LNCaP clone FGC (cell line): Measurements from ENCODE around the gene ACOX1.

ENCODE experiments used
- DNase-seq: peaks from one replicate; pipeline ENCODE4 v3.0.0-alpha.2; 2011; ENCODE audit warnings: low read depth
- H3K4me3 ChIP-seq: 2 replicates; pipeline ENCODE4 v1.5.1; 2011; ENCODE audit warnings: mild to moderate bottlenecking, low read depth, low read length, control low read depth
- TF ChIP-seq, protein P1 (sequence below): IDR thresholded peaks from 2 replicates; pipeline ENCODE4 v1.5.1; 2012; ENCODE audit warnings: mild to moderate bottlenecking; ENCODE audit not compliant: control insufficient read depth, insufficient read depth; ENCODE audit errors: extremely low read depth

Gene ACOX1

DNA sequence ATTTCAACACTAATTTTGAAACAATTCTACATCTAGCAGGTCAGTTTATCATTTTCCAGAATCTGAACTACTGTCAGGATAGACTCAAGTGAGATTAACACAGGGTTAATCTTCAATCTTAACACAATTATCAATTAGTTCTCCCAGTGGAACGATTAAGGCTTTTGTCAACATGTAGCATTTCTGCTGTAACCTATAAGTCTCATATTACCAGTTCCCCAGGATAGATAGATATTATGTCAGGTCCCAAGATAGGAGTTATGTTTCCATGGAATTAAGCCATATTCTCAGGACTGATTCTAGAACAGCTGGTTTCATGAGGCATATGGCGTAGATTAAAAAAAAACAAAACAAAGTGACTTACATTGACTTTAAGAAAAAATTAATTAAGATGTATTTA, 33.8 kb downstream of the ACOX1 start:
- no peak overlapping the region for H3K4me3 ChIP-seq
- TF ChIP-seq, protein P1, sequence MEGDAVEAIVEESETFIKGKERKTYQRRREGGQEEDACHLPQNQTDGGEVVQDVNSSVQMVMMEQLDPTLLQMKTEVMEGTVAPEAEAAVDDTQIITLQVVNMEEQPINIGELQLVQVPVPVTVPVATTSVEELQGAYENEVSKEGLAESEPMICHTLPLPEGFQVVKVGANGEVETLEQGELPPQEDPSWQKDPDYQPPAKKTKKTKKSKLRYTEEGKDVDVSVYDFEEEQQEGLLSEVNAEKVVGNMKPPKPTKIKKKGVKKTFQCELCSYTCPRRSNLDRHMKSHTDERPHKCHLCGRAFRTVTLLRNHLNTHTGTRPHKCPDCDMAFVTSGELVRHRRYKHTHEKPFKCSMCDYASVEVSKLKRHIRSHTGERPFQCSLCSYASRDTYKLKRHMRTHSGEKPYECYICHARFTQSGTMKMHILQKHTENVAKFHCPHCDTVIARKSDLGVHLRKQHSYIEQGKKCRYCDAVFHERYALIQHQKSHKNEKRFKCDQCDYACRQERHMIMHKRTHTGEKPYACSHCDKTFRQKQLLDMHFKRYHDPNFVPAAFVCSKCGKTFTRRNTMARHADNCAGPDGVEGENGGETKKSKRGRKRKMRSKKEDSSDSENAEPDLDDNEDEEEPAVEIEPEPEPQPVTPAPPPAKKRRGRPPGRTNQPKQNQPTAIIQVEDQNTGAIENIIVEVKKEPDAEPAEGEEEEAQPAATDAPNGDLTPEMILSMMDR = no peak
- DNase-seq = no peak

DNA sequence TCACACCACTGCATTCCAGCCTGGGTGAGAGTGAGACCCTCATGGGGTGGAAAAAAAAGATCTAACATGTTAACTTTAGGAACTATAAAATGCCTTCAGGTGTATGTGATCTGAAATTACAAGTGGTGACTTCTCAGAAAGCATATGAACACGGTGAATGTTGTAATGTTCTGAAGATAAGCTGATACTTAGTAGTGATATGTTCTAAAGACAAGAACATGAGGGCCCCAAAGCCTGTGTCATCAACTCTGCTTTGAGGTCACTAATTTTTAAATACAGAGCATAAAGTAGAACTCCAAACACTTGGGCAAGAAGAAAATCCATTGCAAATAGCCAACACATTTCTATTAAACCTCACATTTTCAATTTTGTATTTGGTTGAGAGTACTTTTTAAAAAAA, 35.5 kb downstream of the ACOX1 start:
- no peak overlapping the region for H3K4me3 ChIP-seq
- no peak for DNase-seq
- TF ChIP-seq, protein P1 = no peak

DNA sequence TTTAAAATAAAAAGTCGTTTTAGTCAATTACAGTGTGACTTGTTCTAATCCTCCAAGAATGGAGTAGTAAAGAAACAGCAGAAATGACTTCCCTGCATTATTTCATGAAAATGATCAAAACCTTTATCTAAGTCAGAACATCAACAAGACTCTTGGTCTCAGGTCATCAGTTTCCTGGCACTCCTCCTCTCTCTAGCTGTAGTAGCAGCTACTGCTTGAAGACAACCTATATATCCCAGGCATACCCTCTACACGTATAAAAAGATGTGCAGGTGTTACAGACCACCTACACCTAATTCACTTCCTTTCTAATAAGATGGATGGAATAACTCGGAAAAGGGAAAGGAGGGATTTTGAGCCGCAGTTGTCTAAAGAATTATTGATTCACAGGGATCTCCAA, 36.5 kb downstream of the ACOX1 start:
- TF ChIP-seq, protein P1 = no peak
- H3K4me3 ChIP-seq = no peak overlapping the region
- DNase-seq = no peak

DNA sequence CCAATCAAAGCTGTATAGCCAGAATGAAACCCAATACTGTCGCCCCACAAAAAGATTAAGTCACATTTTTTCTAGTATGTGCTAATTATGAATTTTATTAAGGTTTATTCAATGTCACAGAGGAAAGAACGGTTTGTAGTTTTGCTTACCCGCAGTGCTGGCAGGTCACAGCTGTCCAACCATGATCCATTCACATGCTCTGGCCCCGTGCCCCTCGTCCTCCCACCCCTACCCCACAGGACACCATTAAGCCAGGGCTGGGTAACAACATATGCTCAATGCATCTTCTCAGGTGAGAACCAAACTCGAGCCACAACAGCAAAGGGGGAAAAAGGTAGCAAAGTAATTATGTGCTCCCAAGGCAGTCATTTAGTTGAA, 37.5 kb downstream of the ACOX1 start:
- H3K4me3 ChIP-seq = peak overlapping the region; percentile 96
- TF ChIP-seq, protein P1 = no peak
- DNase-seq = no peak

DNA sequence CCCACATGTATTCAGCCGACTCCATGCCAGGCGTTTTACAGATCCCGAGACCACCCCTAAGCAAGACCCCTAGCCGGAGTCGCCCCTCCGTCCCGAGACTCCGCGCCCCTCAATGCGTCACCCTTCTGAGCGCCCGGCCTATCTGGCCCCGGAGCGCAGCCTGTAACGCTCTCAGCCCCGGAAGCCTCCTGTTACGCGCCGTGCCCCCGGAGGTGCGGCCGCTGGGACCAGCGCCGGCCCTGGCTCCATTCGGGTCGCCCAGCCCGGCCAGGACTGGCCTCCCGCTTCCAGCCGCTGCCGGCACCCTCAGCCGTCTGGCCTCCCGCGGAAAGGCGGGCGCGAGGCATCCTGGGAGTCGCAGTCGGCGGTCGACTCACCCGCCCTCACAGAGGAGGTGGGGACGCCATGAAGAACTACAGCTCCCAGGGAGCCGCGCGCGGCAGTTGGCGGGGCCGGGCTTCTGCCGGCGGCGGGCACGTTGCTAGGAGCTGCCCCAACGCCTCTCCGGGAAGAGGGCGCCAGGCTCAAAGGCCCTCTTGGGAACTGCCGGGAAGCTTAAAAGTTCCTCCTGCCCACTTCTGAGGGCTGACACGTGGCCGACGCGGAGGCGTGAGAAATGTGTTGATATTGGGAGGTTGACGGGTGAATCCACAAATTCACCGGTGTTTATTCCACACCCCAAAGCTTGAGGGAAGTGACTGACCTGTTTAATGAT, 38.1 kb downstream of the ACOX1 start, which contains the start of gene FBF1:
TSS of gene FBF1 (minus strand) at position 316 of the 715 bp plus-strand sequence. CDS start 2,893 bp downstream, outside the sequence.
- peak; percentile 82 for DNase-seq
- TF ChIP-seq, protein P1 = no peak
- H3K4me3 ChIP-seq = peak within 1 kb of the TSS; percentile 96

DNA sequence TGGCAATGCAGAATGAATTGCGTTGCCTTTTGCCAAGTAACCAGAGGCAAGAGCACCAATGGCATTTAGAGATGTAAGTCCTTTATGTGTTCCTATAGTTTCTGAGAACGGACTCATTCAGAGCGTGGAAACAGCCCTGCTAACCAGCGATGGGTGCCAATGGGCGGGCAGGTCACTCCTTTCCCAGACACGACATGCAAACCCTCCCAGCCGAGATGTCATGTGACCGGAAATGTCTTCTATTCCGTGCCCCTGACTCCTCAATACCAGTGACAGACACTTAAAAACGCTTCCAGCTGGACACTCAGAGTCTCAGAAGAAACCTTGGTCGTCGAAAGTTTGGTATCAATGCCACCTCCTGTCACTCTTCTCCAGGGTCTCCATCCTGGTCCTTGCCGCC, 41.3 kb downstream of the ACOX1 start:
- TF ChIP-seq, protein P1 = no peak
- no peak for DNase-seq
- no peak overlapping the region for H3K4me3 ChIP-seq

DNA sequence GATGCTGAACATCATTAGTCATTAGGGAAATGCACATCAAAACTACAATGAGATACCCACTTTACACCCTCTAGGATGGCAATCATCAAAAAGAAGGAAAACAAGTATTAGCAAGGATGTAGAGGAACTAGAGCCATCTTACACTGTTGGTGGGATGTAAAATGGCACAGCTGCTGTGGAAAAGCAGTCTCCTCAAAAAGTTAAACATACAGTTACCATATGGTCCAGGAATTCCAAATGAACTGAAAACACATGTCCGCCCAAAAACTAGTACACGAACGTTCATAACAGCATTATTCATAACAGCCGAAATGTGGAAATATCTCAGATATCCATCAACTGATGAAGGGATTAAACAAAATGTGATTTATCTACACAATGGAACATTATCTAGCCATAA, 45.2 kb downstream of the ACOX1 start:
- no peak overlapping the region for H3K4me3 ChIP-seq
- DNase-seq = no peak
- TF ChIP-seq, protein P1 = no peak
